H9 (cell line): ENCODE data around the gene PLPPR2. TPM values are rescaled to one million over a fixed set of nuclear protein-coding genes. Genes with fewer than 3 reads are reported as not detected.
A peak's percentile ranks its signal among the peaks of the same experiment; 100 is the strongest.

ENCODE experiments used
- DNase-seq: peaks from one replicate; pipeline ENCODE4 v3.0.0-alpha.2; 2017
- H2AFZ ChIP-seq: one replicate; pipeline ENCODE4 v1.6.1; 2013; ENCODE audit warnings: mild to moderate bottlenecking, low read length, control low read depth, moderate library complexity
- H2AK5ac ChIP-seq: 2 replicates; pipeline ENCODE4 v1.6.1; 2013; ENCODE audit warnings: low read length, control low read depth, mixed read lengths; ENCODE audit not compliant: insufficient read length
- H2BK120ac ChIP-seq: one replicate; pipeline ENCODE4 v1.6.1; 2013; ENCODE audit warnings: low read depth, mild to moderate bottlenecking, low read length, control low read depth, inconsistent platforms; ENCODE audit not compliant: poor library complexity, severe bottlenecking
- H2BK12ac ChIP-seq: 2 replicates; pipeline ENCODE4 v1.6.1; 2013; ENCODE audit warnings: low read length, control low read depth, mixed read lengths, low read depth; ENCODE audit not compliant: insufficient read length
- H2BK15ac ChIP-seq: 2 replicates; pipeline ENCODE4 v1.6.1; 2013; ENCODE audit warnings: low read depth, low read length, control low read depth
- H2BK20ac ChIP-seq: one replicate; pipeline ENCODE4 v1.6.1; 2013; ENCODE audit warnings: low read depth, mild to moderate bottlenecking, low read length, control low read depth, inconsistent platforms; ENCODE audit not compliant: poor library complexity, severe bottlenecking
- H2BK5ac ChIP-seq: 2 replicates; pipeline ENCODE4 v1.6.1; 2013; ENCODE audit warnings: low read length, control low read depth, mixed read lengths; ENCODE audit not compliant: insufficient read length
- H3K14ac ChIP-seq: 2 replicates; pipeline ENCODE4 v1.6.1; 2013; ENCODE audit warnings: low read length, control low read depth; ENCODE audit not compliant: insufficient read depth
- H3K18ac ChIP-seq: 2 replicates; pipeline ENCODE4 v1.6.1; 2013; ENCODE audit warnings: low read depth, mild to moderate bottlenecking, mixed read lengths, low read length, control low read depth; ENCODE audit not compliant: insufficient read length
- H3K23ac ChIP-seq: 2 replicates; pipeline ENCODE4 v1.6.1; 2013; ENCODE audit warnings: low read length, control low read depth, mixed read lengths, low read depth; ENCODE audit not compliant: insufficient read length
- H3K23me2 ChIP-seq: 2 replicates; pipeline ENCODE4 v1.6.1; 2013; ENCODE audit warnings: low read depth, mild to moderate bottlenecking, mixed read lengths, low read length, control low read depth; ENCODE audit not compliant: insufficient read length, poor library complexity, severe bottlenecking
- H3K27ac ChIP-seq: 2 replicates; pipeline ENCODE4 v1.5.1; 2013; ENCODE audit warnings: low read length, control low read depth, mixed read lengths, low read depth; ENCODE audit not compliant: insufficient read length
- H3K27me3 ChIP-seq: 2 replicates; pipeline ENCODE4 v1.6.1; 2013; ENCODE audit warnings: low read length, control low read depth, inconsistent platforms; ENCODE audit not compliant: insufficient read depth
- H3K4ac ChIP-seq: 2 replicates; pipeline ENCODE4 v1.6.1; 2013; ENCODE audit warnings: low read depth, mild to moderate bottlenecking, control low read depth, inconsistent platforms, low read length, moderate library complexity
- H3K4me1 ChIP-seq: 2 replicates; pipeline ENCODE4 v1.6.1; 2013; ENCODE audit warnings: low read length, control low read depth, inconsistent platforms; ENCODE audit not compliant: insufficient read depth
- H3K4me2 ChIP-seq: 2 replicates; pipeline ENCODE4 v1.6.1; 2013; ENCODE audit warnings: low read length, control low read depth, mixed read lengths; ENCODE audit not compliant: insufficient read length, insufficient read depth
- H3K56ac ChIP-seq: 2 replicates; pipeline ENCODE4 v1.6.1; 2013; ENCODE audit warnings: low read depth, mild to moderate bottlenecking, mixed read lengths, low read length, control low read depth; ENCODE audit not compliant: insufficient read length
- H3K79me1 ChIP-seq: 2 replicates; pipeline ENCODE4 v1.6.1; 2013; ENCODE audit warnings: low read depth, mild to moderate bottlenecking, moderate library complexity, low read length, control low read depth, inconsistent platforms; ENCODE audit not compliant: insufficient read depth, poor library complexity, severe bottlenecking
- H3K79me2 ChIP-seq: 2 replicates; pipeline ENCODE4 v1.6.1; 2013; ENCODE audit warnings: low read length, control low read depth, inconsistent platforms; ENCODE audit not compliant: insufficient read depth
- H3K9ac ChIP-seq: 2 replicates; pipeline ENCODE4 v1.6.1; 2013; ENCODE audit warnings: low read length, control low read depth, mixed read lengths; ENCODE audit not compliant: insufficient read length; ENCODE audit errors: extremely low read depth
- H3K9me3 ChIP-seq: one replicate; pipeline ENCODE4 v1.6.1; 2013; ENCODE audit warnings: low read depth, low read length, inconsistent platforms; ENCODE audit not compliant: control insufficient read depth
- H3T11ph ChIP-seq: one replicate; pipeline ENCODE4 v1.6.1; 2013; ENCODE audit warnings: mild to moderate bottlenecking, low read length, control low read depth, inconsistent platforms
- H4K20me1 ChIP-seq: one replicate; pipeline ENCODE4 v1.6.1; 2013; ENCODE audit not compliant: control insufficient read depth, insufficient read length, insufficient read depth
- H4K5ac ChIP-seq: 2 replicates; pipeline ENCODE4 v1.6.1; 2013; ENCODE audit warnings: low read depth, mild to moderate bottlenecking, mixed read lengths, low read length, control low read depth; ENCODE audit not compliant: insufficient read length
- H4K8ac ChIP-seq: replicated peaks from 2 replicates; pipeline ENCODE4 v1.6.1; 2013; ENCODE audit warnings: low read length, control low read depth, mixed read lengths, low read depth; ENCODE audit not compliant: insufficient read length
- H4K91ac ChIP-seq: 2 replicates; pipeline ENCODE4 v1.6.1; 2013; ENCODE audit warnings: low read depth, mild to moderate bottlenecking, moderate library complexity, mixed read lengths, low read length, control low read depth; ENCODE audit not compliant: insufficient read length
- H3K27ac Mint-ChIP-seq, 3 experiments: 2 replicates in 2 of 3; 3 replicates in 1 of 3; pipeline ENCODE4 v1.8.0; 2020 to 2021; ENCODE audit warnings: mixed read lengths in 3 of 3, mild to moderate bottlenecking in 1 of 3, moderate library complexity in 1 of 3
- H3K27me3 Mint-ChIP-seq: 2 replicates; pipeline ENCODE4 v1.8.0; 2021; ENCODE audit warnings: low read depth, mild to moderate bottlenecking, moderate library complexity, mixed read lengths
- H3K36me3 Mint-ChIP-seq, 3 experiments: 2 replicates in 2 of 3; 3 replicates in 1 of 3; pipeline ENCODE4 v1.8.0; 2020 to 2021; ENCODE audit warnings: low read depth in 3 of 3, mixed read lengths in 3 of 3; ENCODE audit not compliant: insufficient read depth in 1 of 3
- H3K4me1 Mint-ChIP-seq, 2 experiments: 2 replicates each; pipeline ENCODE4 v1.8.0; 2020; ENCODE audit warnings: mixed read lengths in 2 of 2
- H3K4me3 Mint-ChIP-seq, 2 experiments: 2 replicates in 1 of 2; 3 replicates in 1 of 2; pipeline ENCODE4 v1.8.0; 2020 to 2021; ENCODE audit warnings: mild to moderate bottlenecking in 2 of 2, mixed read lengths in 2 of 2, moderate library complexity in 1 of 2
- H3K9me3 Mint-ChIP-seq, 2 experiments: 2 replicates in 1 of 2; 3 replicates in 1 of 2; pipeline ENCODE4 v1.8.0; 2020; ENCODE audit warnings: mild to moderate bottlenecking in 2 of 2, mixed read lengths in 2 of 2, moderate library complexity in 1 of 2
- WGBS: extraction: QIAGEN DNeasy Blood & Tissue Kit; methylation state at CpG from one replicate; pipeline ENCODE4 v1.1.7; 2013; ENCODE audit warnings: missing lambda C conversion rate, low lambda C conversion rate, mixed read lengths; ENCODE audit not compliant: insufficient read length; ENCODE audit errors: extremely low coverage; 5-methylcytosine and 5-hydroxymethylcytosine counted together
- total RNA-seq: library from RNA; stranded (reverse); gene quantifications from 2 replicates; pipeline ENCODE4 v1.2.1, GENCODE V29; 2021
- TF ChIP-seq, protein P1 (sequence below): fragments of 200-600 bp; sonication (generic); conservative IDR thresholded peaks from 3 replicates; pipeline ENCODE4 v1.8.0; 2021; ENCODE audit warnings: antibody characterized with exemption, mild to moderate bottlenecking

Gene PLPPR2
- total RNA-seq, 1 experiment from 2014 or later, result 8.0 TPM

DNA sequence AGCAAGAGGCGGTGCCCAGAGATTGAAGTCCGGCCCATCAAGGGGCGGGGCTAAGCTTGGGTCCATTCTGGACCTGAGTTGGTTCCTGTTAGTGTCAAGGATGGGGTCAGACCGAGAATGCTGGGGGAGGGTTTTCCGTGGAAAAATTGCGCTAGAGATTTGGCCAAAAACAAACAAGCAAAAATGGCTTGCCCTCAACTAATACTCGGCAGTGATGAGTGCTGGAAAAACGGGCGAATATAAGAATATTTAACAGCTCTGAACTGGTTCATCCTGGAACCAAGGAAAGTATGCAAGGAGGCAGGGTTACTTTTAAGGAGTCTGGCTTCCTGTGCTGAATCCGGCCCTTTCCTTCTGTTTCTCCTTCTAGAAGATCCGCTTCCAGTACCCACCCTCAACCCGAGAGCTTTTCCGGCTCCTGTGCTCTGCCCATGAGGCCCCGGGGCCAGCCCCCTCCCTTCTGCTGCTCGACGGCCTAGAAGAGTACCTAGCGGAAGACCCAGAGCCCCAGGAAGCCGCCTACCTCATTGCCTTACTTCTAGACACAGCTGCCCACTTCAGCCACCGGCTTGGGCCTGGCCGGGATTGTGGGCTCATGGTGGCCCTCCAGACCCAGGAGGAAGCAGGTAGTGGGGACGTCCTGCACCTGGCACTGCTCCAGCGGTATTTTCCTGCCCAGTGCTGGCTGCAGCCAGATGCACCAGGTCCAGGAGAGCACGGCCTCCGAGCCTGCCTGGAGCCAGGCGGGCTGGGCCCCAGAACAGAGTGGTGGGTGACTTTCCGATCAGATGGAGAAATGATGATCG, 20.1 kb downstream of the PLPPR2 start:
- TF ChIP-seq, protein P1, sequence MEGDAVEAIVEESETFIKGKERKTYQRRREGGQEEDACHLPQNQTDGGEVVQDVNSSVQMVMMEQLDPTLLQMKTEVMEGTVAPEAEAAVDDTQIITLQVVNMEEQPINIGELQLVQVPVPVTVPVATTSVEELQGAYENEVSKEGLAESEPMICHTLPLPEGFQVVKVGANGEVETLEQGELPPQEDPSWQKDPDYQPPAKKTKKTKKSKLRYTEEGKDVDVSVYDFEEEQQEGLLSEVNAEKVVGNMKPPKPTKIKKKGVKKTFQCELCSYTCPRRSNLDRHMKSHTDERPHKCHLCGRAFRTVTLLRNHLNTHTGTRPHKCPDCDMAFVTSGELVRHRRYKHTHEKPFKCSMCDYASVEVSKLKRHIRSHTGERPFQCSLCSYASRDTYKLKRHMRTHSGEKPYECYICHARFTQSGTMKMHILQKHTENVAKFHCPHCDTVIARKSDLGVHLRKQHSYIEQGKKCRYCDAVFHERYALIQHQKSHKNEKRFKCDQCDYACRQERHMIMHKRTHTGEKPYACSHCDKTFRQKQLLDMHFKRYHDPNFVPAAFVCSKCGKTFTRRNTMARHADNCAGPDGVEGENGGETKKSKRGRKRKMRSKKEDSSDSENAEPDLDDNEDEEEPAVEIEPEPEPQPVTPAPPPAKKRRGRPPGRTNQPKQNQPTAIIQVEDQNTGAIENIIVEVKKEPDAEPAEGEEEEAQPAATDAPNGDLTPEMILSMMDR, result no peak
- Histone ChIP-seq H2BK20ac (no peak overlapping the region), H3K27ac (peak overlapping the region; percentile 22), H3K4me2 (peak overlapping the region; percentile 69), H2BK120ac (no peak overlapping the region), H2BK12ac (no peak overlapping the region), H3K79me2 (no peaks in the 10 kb centered on the region), H2AFZ (no peak overlapping the region), H4K5ac (no peak overlapping the region), H4K8ac (no peak overlapping the region), H2AK5ac (no peak overlapping the region), H3K18ac (peak overlapping the region; percentile 44), H3K9me3 (no peaks in the 10 kb centered on the region), H4K91ac (no peak overlapping the region), H2BK5ac (no peak overlapping the region), H3K23me2 (no peaks in the 10 kb centered on the region), H3K56ac (no peak overlapping the region), H3K9ac (peak overlapping the region; percentile 59), H2BK15ac (no peak overlapping the region), H3K4ac (no peak overlapping the region), H3K4me1 (no peaks in the 10 kb centered on the region), H3K27me3 (no peaks in the 10 kb centered on the region), H3T11ph (no peak overlapping the region), H3K14ac (no peak overlapping the region), H3K23ac (no peak overlapping the region), H4K20me1 (peaks cover 4% of the 10 kb centered on the region), H3K79me1 (no peaks in the 10 kb centered on the region)
- no peaks in the 10 kb centered on the region for H3K9me3 Mint-ChIP-seq
- no peaks in the 10 kb centered on the region for H3K27me3 Mint-ChIP-seq
- no peak overlapping the region; a peak in 4 of 7 replicates for H3K27ac Mint-ChIP-seq
- no peak overlapping the region; a peak in 1 of 5 replicates for H3K4me3 Mint-ChIP-seq
- peak; percentile 82 for DNase-seq
- peaks cover 11 to 25% of the 10 kb centered on the region in 2 experiments for H3K4me1 Mint-ChIP-seq
- peaks cover 4 to 27% (median 23%) of the 10 kb centered on the region in 3 experiments; a peak in 6 of 7 replicates for H3K36me3 Mint-ChIP-seq
- WGBS, result no CpG with 5 or more reads among the region's 27 CpGs
